GM12865 (cell line): ENCODE data around the gene EFCAB14.

Experiments used
- DNase-seq: peaks from one replicate; pipeline ENCODE4 v3.0.0; 2010; ENCODE audit warnings: low read depth
- H3K4me3 ChIP-seq: 2 replicates; pipeline ENCODE4 v1.5.1; 2011; ENCODE audit warnings: mild to moderate bottlenecking, low read depth, low read length, control low read depth
- CTCF ChIP-seq: IDR thresholded peaks from 2 replicates; pipeline ENCODE4 v1.5.1; 2011; ENCODE audit warnings: low read length, control low read depth, low read depth, inconsistent platforms; ENCODE audit not compliant: insufficient read depth; ENCODE audit errors: missing control alignments

The EFCAB14 gene

GRCh38 chr1:46647611-46648010 lies 71.3 kb downstream of the EFCAB14 start:
- no peak for TF ChIP-seq CTCF
- no peak for DNase-seq
- H3K4me3 ChIP-seq: no peak overlapping the region

GRCh38 chr1:46646844-46647243 lies 72.1 kb downstream of the EFCAB14 start:
- H3K4me3 ChIP-seq: no peak overlapping the region
- no peak for TF ChIP-seq CTCF
- DNase-seq: no peak

- no peak for TF ChIP-seq CTCF
- DNase-seq: no peak
- H3K4me3 ChIP-seq: no peak overlapping the region
These were observed 72.6 kb downstream of the EFCAB14 start for GRCh38 chr1:46646331-46646730.

GRCh38 chr1:46645815-46646214 lies 73.1 kb downstream of the EFCAB14 start:
- no peak for TF ChIP-seq CTCF
- no peak for DNase-seq
- H3K4me3 ChIP-seq: no peak overlapping the region

GRCh38 chr1:46643368-46643775 lies 75.5 kb downstream of the EFCAB14 start:
- no peak for DNase-seq
- H3K4me3 ChIP-seq: no peak overlapping the region
- TF ChIP-seq CTCF: no peak

- H3K4me3 ChIP-seq: no peak overlapping the region
- TF ChIP-seq CTCF: no peak
- DNase-seq: no peak
These were observed 76.7 kb downstream of the EFCAB14 start for GRCh38 chr1:46642115-46642680.

- no peak for DNase-seq
- TF ChIP-seq CTCF: no peak
- no peak overlapping the region for H3K4me3 ChIP-seq
These were observed 79.4 kb downstream of the EFCAB14 start for GRCh38 chr1:46639547-46639946.
